ENCODE results near the gene COG8.

Gene COG8

DNA sequence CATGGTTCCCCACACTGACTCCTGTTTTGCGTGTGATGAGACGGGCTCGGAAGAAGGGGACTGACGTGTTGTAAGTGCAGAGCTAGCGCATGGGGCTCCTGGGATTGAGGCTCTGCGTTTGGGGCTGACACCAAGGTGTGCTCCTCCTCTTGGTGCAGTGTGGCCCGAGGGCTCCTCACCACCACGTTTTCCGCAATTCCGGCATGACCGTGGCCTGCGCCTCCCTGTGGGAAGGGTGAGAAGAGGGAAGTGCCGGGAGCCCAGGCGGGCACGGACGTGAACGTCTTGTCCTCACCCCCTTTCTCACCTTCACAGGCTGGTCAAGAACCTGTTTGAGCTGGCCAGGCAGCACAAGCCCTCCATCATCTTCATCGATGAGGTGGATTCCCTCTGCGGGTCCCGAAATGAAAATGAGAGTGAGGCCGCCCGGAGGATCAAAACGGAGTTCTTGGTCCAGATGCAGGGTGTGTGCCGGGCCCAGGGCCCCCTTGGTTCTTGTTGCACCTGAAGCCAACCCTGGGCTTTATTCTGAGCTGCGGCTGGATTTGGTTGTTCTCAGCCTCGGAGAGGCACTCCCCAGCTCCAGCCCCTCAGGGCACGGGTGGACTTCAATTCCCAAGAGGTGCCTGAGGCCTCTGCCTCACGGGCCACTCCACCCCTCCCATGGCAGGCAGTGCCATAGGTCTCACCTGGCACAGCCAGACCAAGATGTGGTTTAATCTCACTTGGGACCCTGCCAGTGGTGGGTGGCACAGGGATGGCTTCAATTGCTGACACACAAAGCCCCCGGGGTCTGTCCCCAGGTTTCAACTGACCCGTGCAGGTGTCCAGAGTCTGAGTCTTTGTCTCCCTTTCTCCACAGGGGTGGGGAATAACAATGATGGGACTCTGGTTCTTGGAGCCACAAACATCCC is 19.3 kb downstream of the COG8 start:
- Mint-ChIP-seq H3K9me3 (no peaks in the 10 kb centered on the region), H3K4me1 (peaks cover 18 to 41% of the 10 kb centered on the region in 2 donors), H3K4me3 (no peak overlapping the region), H3K36me3 (peaks cover 47 to 65% of the 10 kb centered on the region in 2 donors), H3K27me3 (no peaks in the 10 kb centered on the region), H3K27ac (peak overlapping the region; percentile 11)
- DNase-seq, result no peak
- no peak for ATAC-seq (replicated peaks)

DNA sequence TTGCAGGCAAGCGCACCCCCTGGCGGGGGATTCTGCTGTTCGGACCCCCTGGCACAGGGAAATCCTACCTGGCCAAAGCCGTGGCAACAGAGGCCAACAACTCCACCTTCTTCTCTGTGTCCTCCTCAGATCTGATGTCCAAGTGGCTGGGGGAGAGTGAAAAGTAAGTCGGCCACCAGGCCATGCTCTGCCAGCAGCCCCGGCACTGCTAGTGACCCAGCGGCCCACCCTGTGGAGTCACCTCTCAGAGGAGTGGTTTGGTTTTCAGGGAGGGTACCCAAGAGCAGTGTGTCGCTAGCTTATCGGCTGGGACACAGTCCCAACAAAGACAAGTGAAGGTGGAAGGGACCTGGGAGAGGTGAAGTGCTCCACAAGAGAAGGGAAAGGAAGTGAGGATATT is 20.0 kb downstream of the COG8 start:
- no peak for DNase-seq

DNA sequence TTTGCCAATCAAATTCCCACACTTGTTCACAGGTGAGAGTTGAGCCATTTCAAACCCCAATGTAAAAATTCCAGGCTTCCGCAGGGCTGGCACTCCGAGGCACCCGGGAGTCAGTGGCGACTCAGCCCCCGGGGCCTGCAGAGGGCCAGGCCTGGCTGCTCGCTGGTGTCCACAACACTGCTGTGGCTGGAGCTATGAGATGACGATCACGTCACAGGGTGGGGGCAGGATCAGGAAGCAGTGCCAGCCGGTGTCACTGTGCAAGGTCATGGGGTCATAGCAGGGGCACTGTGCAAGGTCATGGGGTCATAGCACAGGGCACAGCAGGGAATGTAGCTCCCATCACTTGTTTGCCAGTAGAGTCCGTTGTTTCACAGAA is 20.5 kb downstream of the COG8 start:
- DNase-seq (no peak), ATAC-seq (replicated peaks) (no peak)
- no peaks in the 10 kb centered on the region for H3K27me3 Mint-ChIP-seq
- H3K36me3 Mint-ChIP-seq, result peaks cover 39 to 57% of the 10 kb centered on the region in 2 donors
- no peak overlapping the region for H3K4me3 Mint-ChIP-seq
- H3K9me3 Mint-ChIP-seq, result no peaks in the 10 kb centered on the region
- H3K27ac Mint-ChIP-seq, result peak overlapping the region; percentile 37
- H3K4me1 Mint-ChIP-seq, result peaks cover 16 to 39% of the 10 kb centered on the region in 2 donors

More for the DNA sequence above, 20.0 kb downstream of the COG8 start:
- peaks cover 41 to 62% of the 10 kb centered on the region in 2 donors for H3K36me3 Mint-ChIP-seq
- ATAC-seq (replicated peaks), result no peak
- peak overlapping the region; percentile 11 for H3K27ac Mint-ChIP-seq
- H3K9me3 Mint-ChIP-seq, result no peaks in the 10 kb centered on the region
- peaks cover 16 to 38% of the 10 kb centered on the region in 2 donors for H3K4me1 Mint-ChIP-seq
- H3K27me3 Mint-ChIP-seq, result no peaks in the 10 kb centered on the region
- H3K4me3 Mint-ChIP-seq, result no peak overlapping the region

DNA sequence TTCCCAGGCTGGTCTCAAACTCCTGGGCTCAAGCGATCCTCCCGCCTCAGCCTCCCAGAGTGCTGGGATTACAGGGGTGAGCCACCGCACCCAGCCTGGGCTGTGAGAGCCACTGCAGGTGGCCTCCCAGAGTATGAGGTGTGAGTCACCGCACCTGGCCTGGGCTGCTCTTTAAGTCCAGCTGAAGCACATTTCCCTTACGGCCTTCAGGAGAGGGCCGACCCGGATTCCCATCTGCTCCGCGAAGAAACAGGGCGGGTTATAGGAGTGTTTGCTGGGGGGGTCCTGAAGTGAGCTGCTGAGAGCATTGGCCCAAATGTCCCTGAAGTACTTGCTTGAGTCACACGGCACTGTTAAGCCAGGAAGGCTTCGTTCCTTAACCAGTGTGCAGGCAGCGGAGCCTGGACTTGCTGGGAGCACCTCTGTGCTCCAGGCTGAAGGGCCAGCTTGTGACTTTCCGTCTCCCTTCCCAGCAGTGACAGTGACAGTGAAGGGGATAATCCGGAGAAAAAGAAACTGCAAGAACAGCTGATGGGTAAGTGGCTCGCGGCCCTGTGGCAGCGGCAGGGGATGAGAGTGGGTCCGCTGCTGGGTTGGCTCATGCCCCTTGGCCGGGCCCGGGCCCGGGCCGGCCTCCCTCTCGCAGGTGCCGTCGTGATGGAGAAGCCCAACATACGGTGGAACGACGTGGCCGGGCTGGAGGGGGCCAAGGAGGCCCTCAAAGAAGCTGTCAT is 21.0 kb downstream of the COG8 start:
- no peak overlapping the region for H3K27ac Mint-ChIP-seq
- H3K36me3 Mint-ChIP-seq, result peaks cover 37 to 62% of the 10 kb centered on the region in 2 donors
- H3K4me3 Mint-ChIP-seq, result no peak overlapping the region
- H3K9me3 Mint-ChIP-seq, result no peaks in the 10 kb centered on the region
- no peak for ATAC-seq (replicated peaks)
- no peaks in the 10 kb centered on the region for H3K27me3 Mint-ChIP-seq
- H3K4me1 Mint-ChIP-seq, result peaks cover 19 to 43% of the 10 kb centered on the region in 2 donors
- no peak for DNase-seq

- no peak for ATAC-seq (replicated peaks)
- Mint-ChIP-seq H3K9me3 (no peaks in the 10 kb centered on the region), H3K36me3 (peaks cover 33 to 59% of the 10 kb centered on the region in 2 donors), H3K4me1 (peaks cover 22 to 45% of the 10 kb centered on the region in 2 donors), H3K4me3 (no peak overlapping the region), H3K27ac (peak overlapping the region; percentile 31), H3K27me3 (no peaks in the 10 kb centered on the region)
- DNase-seq, result no peak
These were observed 22.7 kb downstream of the COG8 start for GRCh38 chr16:69316595-69317034.

DNA sequence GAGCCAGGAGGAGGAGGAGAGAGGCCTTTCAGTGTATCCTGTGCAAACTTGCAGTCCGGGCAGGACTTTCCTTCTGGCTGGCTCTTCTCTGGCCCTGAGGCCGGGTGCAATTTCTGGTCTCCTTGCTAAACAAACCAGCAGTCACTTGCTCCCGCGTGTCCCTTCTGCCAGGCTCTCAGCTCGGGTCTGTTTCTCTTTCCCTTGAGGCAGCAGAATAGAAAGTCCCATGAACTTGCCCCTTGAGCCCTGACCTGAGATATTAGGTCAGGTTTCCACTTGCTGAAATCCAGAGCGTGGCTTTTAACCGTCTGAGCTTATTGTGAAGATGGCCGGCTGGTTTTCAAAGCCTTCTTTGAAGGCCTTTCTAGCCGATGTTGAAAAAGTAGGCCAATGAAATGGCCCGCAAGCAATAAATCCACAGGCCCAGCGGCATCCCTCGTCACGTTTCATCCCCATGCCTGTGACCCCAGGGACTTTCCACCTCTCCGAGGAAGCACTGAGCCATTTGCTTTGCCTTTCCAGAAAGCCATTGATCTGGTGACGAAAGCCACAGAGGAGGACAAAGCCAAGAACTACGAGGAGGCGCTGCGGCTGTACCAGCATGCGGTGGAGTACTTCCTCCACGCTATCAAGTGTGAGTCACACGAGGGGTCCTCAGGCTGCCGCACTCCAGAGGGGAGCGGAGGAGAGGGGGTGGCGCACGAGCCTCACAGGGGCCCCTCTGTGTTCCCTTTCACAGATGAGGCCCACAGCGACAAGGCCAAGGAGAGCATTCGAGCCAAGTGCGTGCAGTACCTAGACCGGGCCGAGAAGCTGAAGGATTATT is 23.7 kb downstream of the COG8 start:
- no peak overlapping the region for H3K4me3 Mint-ChIP-seq
- H3K9me3 Mint-ChIP-seq, result no peaks in the 10 kb centered on the region
- H3K36me3 Mint-ChIP-seq, result peaks cover 27 to 52% of the 10 kb centered on the region in 2 donors
- no peak for DNase-seq
- no peak for ATAC-seq (replicated peaks)
- H3K27me3 Mint-ChIP-seq, result no peaks in the 10 kb centered on the region
- H3K27ac Mint-ChIP-seq, result peak overlapping the region; percentile 31
- peaks cover 19 to 43% of the 10 kb centered on the region in 2 donors for H3K4me1 Mint-ChIP-seq

GRCh38 chr16:69314534-69314933 is 24.8 kb downstream of the COG8 start:
- Mint-ChIP-seq H3K4me1 (peaks cover 20 to 46% of the 10 kb centered on the region in 2 donors), H3K27me3 (no peaks in the 10 kb centered on the region), H3K27ac (no peak overlapping the region), H3K4me3 (no peak overlapping the region), H3K36me3 (peaks cover 26 to 48% of the 10 kb centered on the region in 2 donors), H3K9me3 (no peaks in the 10 kb centered on the region)
- ATAC-seq (replicated peaks) (no peak), DNase-seq (no peak)

DNA sequence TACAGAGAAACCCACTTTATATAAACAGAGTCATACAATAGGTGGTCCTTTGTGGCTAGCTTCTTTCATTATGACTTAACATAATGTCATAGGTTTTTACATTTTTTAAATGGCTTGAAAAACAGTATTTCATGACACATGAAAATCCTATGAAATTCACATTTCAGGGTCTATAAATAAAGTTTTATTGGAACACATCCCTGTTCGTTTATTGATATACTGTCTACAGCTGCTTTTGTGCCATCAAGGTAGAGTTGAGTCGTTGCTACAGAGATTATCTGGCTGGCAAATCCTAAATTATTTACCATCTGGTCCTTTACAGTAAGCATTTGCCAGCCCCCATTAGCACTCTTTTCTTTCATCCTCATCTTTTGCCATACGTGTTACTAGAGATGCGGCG is 25.9 kb downstream of the COG8 start:
- H3K36me3 Mint-ChIP-seq, result peaks cover 21 to 38% of the 10 kb centered on the region in 2 donors
- no peaks in the 10 kb centered on the region for H3K27me3 Mint-ChIP-seq
- ATAC-seq (replicated peaks) (no peak), DNase-seq (no peak)
- H3K4me3 Mint-ChIP-seq, result peak overlapping the region; percentile 17 to 49
- peaks cover 19 to 44% of the 10 kb centered on the region in 2 donors for H3K4me1 Mint-ChIP-seq
- H3K27ac Mint-ChIP-seq, result peak overlapping the region; percentile 11
- no peaks in the 10 kb centered on the region for H3K9me3 Mint-ChIP-seq

GRCh38 chr16:69311533-69312387 is 27.6 kb downstream of the COG8 start:
- H3K27me3 Mint-ChIP-seq, result no peaks in the 10 kb centered on the region
- peak overlapping the region; percentile 99 for H3K4me3 Mint-ChIP-seq
- no peaks in the 10 kb centered on the region for H3K9me3 Mint-ChIP-seq
- H3K36me3 Mint-ChIP-seq, result peaks cover 16 to 30% of the 10 kb centered on the region in 2 donors
- peaks cover 17 to 43% of the 10 kb centered on the region in 2 donors for H3K4me1 Mint-ChIP-seq
- ATAC-seq (replicated peaks), result peak; percentile 65 to 72
- DNase-seq, result peak; percentile 9
- peak overlapping the region; percentile 94 for H3K27ac Mint-ChIP-seq

DNA sequence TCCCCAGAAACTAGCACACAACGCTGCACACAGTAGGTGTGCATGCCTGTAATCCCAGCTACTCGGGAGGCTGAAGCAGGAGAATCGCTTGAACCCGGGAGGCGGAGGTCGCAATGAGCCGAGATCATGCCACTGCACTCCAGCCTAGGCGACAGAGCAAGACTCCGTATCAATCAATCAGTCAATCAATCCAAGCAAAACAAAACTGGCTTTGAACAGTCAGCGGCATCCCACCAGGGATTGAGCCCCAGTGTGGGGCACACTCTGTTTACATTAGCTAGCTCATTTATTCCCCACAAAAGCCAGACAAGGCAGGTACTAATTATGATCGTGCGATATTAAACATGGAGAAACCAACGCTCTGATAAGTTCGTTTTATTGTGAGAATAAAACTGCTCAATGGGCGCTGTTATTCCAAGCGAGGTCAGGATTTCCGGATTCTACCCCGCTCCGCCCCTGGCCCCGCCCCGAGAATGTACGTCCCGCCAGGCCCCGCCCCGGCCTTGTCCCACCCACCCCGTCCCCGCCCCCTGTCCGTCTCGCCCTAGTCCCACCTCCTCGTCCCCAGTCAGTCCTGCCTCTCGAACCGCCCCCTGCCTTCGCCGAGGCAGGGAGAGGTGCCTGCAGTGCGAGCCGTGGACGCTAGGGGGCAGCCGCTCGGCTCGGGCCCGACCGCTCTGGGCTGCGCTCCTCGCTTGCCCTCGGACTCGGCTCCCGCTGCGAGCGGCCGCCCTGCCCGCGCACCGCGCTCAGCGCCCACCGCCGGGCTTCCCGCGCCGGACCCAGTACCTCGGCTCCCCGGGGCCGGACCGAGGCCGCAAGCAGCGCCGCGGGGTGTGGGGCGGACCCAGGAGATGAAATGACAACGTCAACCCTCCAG is 28.5 kb downstream of the COG8 start, which contains the start of gene VPS4A:
Gene VPS4A (plus strand): TSS at position 698 of the 880 bp plus-strand sequence. CDS start 162 bp downstream, at position 860.
- Mint-ChIP-seq H3K9me3 (no peaks in the 10 kb centered on the region), H3K4me1 (peaks cover 17 to 35% of the 10 kb centered on the region in 2 donors), H3K27ac (peak within 1 kb of the TSS; percentile 94), H3K4me3 (peak within 1 kb of the TSS; percentile 99), H3K27me3 (no peaks in the 10 kb centered on the region), H3K36me3 (peaks cover 9 to 21% of the 10 kb centered on the region in 2 donors)
- peak; percentile 97 for DNase-seq
- peak; percentile 95 to 96 for ATAC-seq (replicated peaks)

DNA sequence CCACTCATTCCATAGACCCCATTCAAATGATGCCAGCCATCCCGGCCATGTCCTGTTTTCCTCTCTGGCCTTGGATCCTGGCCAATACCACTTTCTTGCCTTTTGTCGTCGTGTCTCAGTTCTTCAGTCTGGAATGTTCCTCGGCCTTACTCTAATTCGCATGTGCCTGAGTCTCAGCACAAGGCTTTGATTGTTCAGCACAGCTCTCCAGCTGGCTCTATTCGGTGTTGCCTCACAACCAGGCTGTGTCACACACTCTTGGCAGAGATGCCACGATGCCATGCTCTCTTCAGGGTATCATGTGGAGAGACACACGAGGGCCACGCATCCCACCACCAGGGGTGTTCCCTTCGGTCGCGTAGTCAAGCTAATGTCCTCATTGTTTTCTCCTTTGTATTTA is 30.0 kb downstream of the COG8 start:
- no peaks in the 10 kb centered on the region for H3K27me3 Mint-ChIP-seq
- peaks cover 6 to 16% of the 10 kb centered on the region in 2 donors for H3K36me3 Mint-ChIP-seq
- DNase-seq (no peak), ATAC-seq (replicated peaks) (no peak)
- H3K27ac Mint-ChIP-seq, result no peak overlapping the region
- H3K9me3 Mint-ChIP-seq, result no peaks in the 10 kb centered on the region
- peaks cover 15 to 29% of the 10 kb centered on the region in 2 donors for H3K4me1 Mint-ChIP-seq
- H3K4me3 Mint-ChIP-seq, result no peak overlapping the region

DNA sequence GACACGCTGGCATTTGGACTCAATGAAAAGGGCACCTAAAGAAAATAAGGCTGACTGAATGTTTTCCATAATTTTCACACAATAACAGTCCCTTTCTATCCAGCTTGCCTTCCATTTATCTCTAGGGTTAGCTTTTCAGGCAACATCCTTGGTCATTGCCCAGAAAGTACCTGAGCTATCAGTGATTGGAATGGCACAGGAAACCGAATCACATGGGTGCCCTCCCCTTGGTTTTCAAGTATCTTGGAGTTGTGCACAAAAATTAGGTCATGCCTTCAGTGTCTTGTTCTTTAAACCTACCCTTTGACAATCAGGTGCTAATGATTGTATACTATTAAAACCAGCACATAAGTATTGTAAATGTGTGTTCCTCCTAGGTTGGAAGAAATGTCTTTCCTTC is 31.5 kb downstream of the COG8 start:
- Mint-ChIP-seq H3K27ac (no peak overlapping the region), H3K27me3 (no peaks in the 10 kb centered on the region), H3K4me1 (peaks cover 11 to 15% of the 10 kb centered on the region in 2 donors), H3K36me3 (peaks cover 5 to 7% of the 10 kb centered on the region in 2 donors), H3K9me3 (no peaks in the 10 kb centered on the region), H3K4me3 (no peak overlapping the region)
- ATAC-seq (replicated peaks) (no peak), DNase-seq (no peak)

Measured in stimulated activated naive B cell treated with anti-CD40 and anti-IgM and Interleukin-4, amounts not matched to agents 10 μg/mL and 1 μg/mL and 100 μg/mL, for 72 hours (primary cell).